GM12891 (cell line): Measurements from ENCODE around the gene PDLIM1.

Experiments
- DNase-seq: peaks from one replicate; pipeline ENCODE4 v3.0.0; 2011; ENCODE audit warnings: low spot score; ENCODE audit not compliant: insufficient read length
- FAIRE-seq: peaks from 2 replicates; lab custom pipeline; 2011; peaks lifted over from hg19 to GRCh38; lab: Jason Lieb, UNC
- PAX5 ChIP-seq: IDR thresholded peaks from 2 replicates; pipeline ENCODE4 v1.6.1; 2011; ENCODE audit warnings: low read length, moderate library complexity, mild to moderate bottlenecking; ENCODE audit not compliant: insufficient read depth, severe bottlenecking
- POLR2A ChIP-seq: IDR thresholded peaks from 2 replicates; pipeline ENCODE4 v1.6.1; 2011; ENCODE audit warnings: low read depth, low read length, control low read depth
- POLR2AphosphoS5 ChIP-seq: IDR thresholded peaks from 2 replicates; pipeline ENCODE4 v1.6.1; 2011; ENCODE audit warnings: low read depth, low read length, control low read depth
- POU2F2 ChIP-seq: IDR thresholded peaks from 2 replicates; pipeline ENCODE4 v1.6.1; 2011; ENCODE audit warnings: low read depth, mild to moderate bottlenecking, control low read depth, low read length, moderate library complexity
- SPI1 ChIP-seq: IDR thresholded peaks from 2 replicates; pipeline ENCODE4 v1.6.1; 2011; ENCODE audit warnings: low read depth, low read length, control low read depth
- TAF1 ChIP-seq: IDR thresholded peaks from 2 replicates; pipeline ENCODE4 v1.6.1; 2011; ENCODE audit warnings: low read depth, low read length, control low read depth

Gene PDLIM1

DNA sequence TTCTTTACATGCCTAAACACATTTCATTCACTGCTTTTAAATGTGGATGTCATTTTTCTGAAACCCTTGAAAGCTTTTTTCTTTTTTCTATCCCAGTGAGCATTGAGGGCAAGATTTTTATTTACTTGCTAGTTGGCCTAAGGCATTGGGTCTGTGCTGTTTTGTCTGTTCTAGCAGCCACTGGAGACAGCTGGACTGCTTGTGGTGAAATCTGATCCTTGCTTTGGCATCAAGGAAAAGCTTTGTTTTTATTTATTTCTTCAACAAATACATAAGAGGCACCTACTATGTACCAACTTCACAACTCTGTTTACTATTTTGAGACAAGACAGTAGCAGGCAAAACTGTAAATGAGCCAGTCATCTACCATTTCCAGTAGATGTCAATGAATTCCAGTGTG, 28.4 kb upstream of the PDLIM1 start:
- no peak for FAIRE-seq
- TF ChIP-seq PAX5 (no peak), POLR2A (no peak), POU2F2 (no peak), POLR2AphosphoS5 (no peak), SPI1 (no peak), TAF1 (no peak)
- DNase-seq = no peak

DNA sequence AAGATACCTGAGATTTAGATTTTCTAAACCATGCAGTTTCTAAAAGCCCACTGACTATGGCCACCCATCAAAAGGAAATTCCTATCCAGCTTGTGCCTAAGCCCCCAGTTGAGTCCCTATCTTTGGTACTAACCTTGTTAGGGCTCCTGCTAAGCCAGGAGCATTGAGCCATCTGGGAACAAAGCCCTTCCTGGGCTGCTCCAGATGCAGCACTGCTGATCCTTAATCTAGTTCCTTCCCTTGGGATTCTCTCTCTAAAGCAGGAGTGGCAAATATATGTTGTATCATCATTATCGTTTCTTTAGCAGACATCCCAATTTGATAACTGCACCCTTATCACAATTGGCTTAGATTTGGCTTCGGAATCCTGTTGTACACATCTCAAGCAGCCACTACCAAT, 24.7 kb upstream of the PDLIM1 start:
- DNase-seq (no peak), FAIRE-seq (peak; percentile 35)
- no peak for TF ChIP-seq TAF1
- TF ChIP-seq SPI1 = no peak
- no peak for TF ChIP-seq POU2F2
- no peak for TF ChIP-seq PAX5
- TF ChIP-seq POLR2A = no peak
- TF ChIP-seq POLR2AphosphoS5 = no peak

DNA sequence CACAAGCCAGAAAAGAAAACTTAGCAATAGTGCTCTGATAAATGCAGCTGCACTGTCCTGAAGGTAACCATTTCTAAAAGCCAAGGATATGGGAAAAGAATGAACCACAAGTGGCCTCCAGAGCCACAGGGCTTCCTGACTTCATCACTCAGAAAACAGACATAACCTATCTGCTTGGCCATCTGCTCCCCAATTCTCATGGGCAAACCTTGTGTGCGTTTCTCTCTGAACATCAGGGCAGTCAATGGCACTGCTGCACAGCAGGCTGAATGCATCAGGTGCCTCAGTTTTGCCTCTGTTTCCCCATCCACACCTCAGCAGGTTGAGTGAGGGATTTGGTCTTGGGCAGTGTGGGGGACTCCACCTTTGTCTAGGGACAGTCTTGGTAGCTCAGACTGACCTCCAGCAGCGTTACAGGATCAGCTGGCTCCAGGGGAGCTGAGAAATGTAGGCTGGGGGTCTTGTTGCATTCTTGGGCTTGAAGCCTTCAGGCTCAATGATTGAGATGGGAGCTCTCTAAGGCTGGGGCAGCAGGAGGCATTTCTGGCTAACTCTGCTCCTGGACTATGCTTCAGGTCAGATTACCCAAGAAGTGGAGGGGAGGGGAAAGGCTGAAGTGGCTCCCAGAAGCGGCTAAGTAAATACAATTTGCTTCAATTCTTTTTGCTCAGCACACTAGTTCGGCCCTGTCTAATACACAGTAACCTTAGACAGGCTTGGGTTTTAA, 23.6 kb upstream of the PDLIM1 start:
- DNase-seq = no peak
- no peak for FAIRE-seq
- no peak for TF ChIP-seq POU2F2
- no peak for TF ChIP-seq SPI1
- TF ChIP-seq POLR2A = no peak
- no peak for TF ChIP-seq POLR2AphosphoS5
- no peak for TF ChIP-seq TAF1
- TF ChIP-seq PAX5 = no peak

DNA sequence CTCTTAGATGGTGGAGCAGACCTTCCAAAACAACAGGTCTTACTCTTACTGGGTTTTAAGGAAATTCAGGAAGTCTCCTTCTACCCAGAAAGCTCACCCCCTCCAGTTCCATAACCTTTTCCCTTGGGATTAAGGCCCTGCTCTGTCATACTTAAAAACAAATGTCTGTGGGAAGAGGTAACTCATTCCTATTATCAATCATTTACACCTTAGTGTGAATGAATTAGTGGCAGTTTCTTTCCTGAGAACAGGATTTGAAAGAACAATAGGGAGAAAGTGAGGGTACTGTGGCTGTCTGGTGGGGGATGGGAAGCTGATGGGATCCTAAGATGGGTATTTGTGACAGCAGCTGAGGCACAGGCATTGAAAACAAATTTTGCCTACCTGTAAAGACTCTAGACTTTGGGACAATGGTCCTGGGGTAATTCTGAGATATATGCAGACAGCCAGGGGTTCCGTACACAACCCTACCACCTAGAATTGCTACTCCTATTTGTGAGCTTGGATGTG, 22.2 kb upstream of the PDLIM1 start:
- FAIRE-seq (peak; percentile 61), DNase-seq (no peak)
- no peak for TF ChIP-seq SPI1
- TF ChIP-seq POU2F2 = no peak
- no peak for TF ChIP-seq PAX5
- TF ChIP-seq POLR2A = no peak
- TF ChIP-seq POLR2AphosphoS5 = no peak
- TF ChIP-seq TAF1 = no peak

DNA sequence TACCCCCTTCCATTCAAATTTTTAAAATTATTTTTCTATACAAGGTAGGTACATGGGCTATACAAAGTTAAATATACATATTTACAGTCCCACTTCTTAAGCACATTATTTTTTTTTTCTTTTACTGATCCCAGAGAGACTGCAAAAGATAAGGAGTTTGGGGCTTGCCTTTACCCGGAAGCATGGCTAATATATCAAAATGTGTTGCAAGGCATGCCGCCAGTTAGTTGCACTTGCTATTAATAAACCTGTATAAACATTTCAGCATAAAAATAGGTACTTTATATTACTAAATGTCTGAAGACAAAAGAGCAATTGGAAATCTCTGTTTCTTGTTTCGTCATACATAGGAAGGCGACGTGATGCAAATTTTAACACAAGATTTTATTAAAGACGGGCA, 21.5 kb upstream of the PDLIM1 start:
- DNase-seq (no peak), FAIRE-seq (no peak)
- no peak for TF ChIP-seq POU2F2
- TF ChIP-seq POLR2AphosphoS5 = no peak
- no peak for TF ChIP-seq POLR2A
- TF ChIP-seq TAF1 = no peak
- TF ChIP-seq PAX5 = no peak
- TF ChIP-seq SPI1 = no peak

DNA sequence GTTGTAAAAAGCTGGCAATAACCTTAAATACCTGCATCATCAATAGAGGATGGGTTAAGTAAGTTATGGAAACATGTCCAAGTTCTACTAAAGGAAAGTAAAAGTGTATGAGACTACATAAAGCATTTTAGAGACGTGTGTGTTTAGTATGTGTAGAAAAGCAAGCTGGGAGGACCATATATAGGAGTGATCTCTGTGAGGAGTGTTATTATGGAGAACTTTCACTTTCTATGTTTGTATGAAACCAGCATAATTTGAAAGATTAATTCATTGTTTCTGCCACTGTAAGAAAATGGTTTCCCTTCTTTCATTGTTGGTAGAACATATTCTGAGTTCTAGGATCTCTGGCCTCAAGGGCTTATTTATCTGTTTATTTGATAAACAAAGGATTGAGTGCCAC, 19.2 kb upstream of the PDLIM1 start:
- TF ChIP-seq POLR2A = no peak
- TF ChIP-seq PAX5 = no peak
- TF ChIP-seq TAF1 = no peak
- no peak for TF ChIP-seq POU2F2
- TF ChIP-seq POLR2AphosphoS5 = no peak
- TF ChIP-seq SPI1 = no peak
- DNase-seq = no peak
- peak; percentile 83 for FAIRE-seq

DNA sequence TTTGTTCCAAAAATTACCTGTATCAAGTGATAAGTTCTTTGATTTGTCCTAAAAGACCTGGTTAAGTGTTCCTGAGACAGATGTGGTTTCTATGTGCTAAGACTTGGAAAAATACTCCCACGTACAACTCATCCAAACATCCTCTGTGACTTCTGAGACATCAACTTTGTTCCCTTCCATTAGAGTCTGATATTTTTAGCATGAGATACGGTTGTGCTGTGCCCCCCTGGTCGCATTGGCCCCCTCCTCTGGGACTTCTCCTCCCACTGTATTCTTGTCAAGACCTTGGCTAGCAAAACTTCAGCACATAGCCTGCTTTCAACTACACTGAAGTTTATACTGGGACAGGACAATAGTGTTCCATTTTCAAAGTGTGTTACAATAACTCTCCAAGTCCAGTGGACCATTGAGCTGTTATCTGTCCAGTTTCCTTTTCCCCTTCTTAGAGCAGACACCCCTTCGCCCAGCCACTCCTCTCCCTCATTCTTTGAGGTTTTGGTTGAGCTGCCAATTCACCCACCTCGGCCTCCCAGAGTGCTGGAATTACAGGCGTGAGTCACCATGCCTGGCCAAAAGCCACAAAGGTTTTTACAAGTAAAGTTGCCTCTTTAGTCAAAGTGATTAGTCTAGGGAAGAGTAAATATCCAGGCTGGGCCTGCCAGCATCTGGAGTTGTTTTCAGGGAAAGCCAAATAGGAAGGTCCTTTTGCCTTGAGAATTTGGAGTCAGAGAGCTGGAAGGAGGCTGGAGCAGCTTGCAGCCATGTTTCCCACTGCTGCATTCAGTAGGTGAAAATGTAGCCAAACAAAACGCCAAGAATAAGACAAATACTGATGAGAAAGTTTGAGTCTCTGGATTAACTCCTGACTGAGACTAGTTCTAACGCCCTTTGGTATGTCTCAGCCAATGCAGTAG, 17.8 kb upstream of the PDLIM1 start:
- DNase-seq (no peak), FAIRE-seq (peak; percentile 72)
- TF ChIP-seq POU2F2 (no peak), SPI1 (no peak), POLR2A (no peak), PAX5 (no peak), POLR2AphosphoS5 (no peak), TAF1 (no peak)

DNA sequence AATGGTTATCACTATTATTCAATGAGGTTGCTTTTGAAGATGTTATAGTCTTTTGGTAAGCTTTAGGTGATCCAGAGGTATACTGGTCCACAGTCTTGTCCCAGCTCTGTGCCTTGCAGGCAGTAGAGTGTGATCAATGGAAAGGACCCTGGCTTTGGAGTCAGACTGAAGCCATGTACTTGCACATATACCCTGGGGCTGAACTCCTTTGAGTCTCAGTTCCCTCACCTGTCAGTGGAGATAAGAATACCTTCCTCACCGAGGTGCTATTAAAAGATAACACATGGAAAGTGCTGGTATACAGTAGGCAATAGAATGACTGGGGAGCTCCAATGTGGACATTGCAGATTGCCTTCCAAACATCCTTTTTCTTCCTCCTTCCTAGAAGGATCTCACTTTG, 16.0 kb upstream of the PDLIM1 start:
- FAIRE-seq = no peak
- no peak for DNase-seq
- TF ChIP-seq PAX5 (no peak), POLR2A (no peak), SPI1 (no peak), POLR2AphosphoS5 (no peak), POU2F2 (no peak), TAF1 (no peak)

DNA sequence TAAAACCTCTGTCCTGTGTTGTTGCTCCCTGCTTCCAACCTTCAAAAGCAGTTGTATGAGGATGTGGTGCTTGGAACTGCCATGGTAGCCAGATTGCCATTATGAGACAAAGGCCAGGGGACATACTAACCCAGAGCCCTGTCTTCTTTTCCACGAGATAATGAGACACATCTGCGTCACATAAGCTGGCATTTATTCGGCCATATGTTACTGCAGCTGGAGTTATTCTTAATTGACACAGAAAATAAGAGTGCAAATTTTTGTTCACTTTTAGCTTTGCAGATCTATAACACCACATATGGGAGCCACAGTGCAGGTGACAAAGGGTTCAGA, 15.5 kb upstream of the PDLIM1 start:
- no peak for TF ChIP-seq POLR2AphosphoS5
- TF ChIP-seq TAF1 = no peak
- no peak for TF ChIP-seq POLR2A
- no peak for DNase-seq
- FAIRE-seq = no peak
